ENCODE measurements around the gene CABP5. TPM values are rescaled to one million over a fixed set of nuclear protein-coding genes. Genes with fewer than 3 reads are reported as not detected.

Gene CABP5
- total RNA-seq, 2 experiments from 2014 or later: not detected

- DNase-seq (ENCODE audit: low spot score): no peak
- no peaks in the 10 kb centered on the region for H3K4me1 ChIP-seq (ENCODE audit: insufficient read depth, low read length, poor library complexity, severe bottlenecking)
- no peaks in the 10 kb centered on the region for H3K9me3 ChIP-seq (ENCODE audit: low read length)
- H3K79me2 ChIP-seq (ENCODE audit: insufficient read depth, low read depth, low read length): no peaks in the 10 kb centered on the region
- POLR2A ChIA-PET: no interaction called here
- H3K4me3 ChIP-seq (ENCODE audit: low read depth, low read length, poor library complexity, severe bottlenecking): no peak within 1 kb of the TSS
- no peak within 1 kb of the TSS for H3K27ac ChIP-seq (ENCODE audit: low read depth, low read length, poor library complexity, severe bottlenecking)
- H3K4me2 ChIP-seq (ENCODE audit: low read length): no peak within 1 kb of the TSS
- no peaks in the 10 kb centered on the region for H3K9me2 ChIP-seq (ENCODE audit: insufficient read depth, low read length)
- intact Hi-C loops (cut with micrococcal nuclease; ENCODE audit: unreplicated experiment): no loop called here
- no peaks in the 10 kb centered on the region for H3K36me3 ChIP-seq (ENCODE audit: insufficient read depth, low read length)
- CTCF ChIA-PET (ENCODE audit: unreplicated experiment): no interaction called here
- H2AFZ ChIP-seq (ENCODE audit: low read length): no peak within 1 kb of the TSS
- BruUV-seq (replicated peaks): no TSS peak
- TF ChIP-seq, protein P1, sequence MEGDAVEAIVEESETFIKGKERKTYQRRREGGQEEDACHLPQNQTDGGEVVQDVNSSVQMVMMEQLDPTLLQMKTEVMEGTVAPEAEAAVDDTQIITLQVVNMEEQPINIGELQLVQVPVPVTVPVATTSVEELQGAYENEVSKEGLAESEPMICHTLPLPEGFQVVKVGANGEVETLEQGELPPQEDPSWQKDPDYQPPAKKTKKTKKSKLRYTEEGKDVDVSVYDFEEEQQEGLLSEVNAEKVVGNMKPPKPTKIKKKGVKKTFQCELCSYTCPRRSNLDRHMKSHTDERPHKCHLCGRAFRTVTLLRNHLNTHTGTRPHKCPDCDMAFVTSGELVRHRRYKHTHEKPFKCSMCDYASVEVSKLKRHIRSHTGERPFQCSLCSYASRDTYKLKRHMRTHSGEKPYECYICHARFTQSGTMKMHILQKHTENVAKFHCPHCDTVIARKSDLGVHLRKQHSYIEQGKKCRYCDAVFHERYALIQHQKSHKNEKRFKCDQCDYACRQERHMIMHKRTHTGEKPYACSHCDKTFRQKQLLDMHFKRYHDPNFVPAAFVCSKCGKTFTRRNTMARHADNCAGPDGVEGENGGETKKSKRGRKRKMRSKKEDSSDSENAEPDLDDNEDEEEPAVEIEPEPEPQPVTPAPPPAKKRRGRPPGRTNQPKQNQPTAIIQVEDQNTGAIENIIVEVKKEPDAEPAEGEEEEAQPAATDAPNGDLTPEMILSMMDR (conservative IDR thresholded peaks at IDR 0.05; ENCODE audit: low read length): no peak
- no peak for TF ChIP-seq EZH2phosphoT487 (IDR thresholded peaks at IDR 0.05; ENCODE audit: borderline replicate concordance, low read depth, low read length)
- H4K20me1 ChIP-seq (ENCODE audit: insufficient read depth, low read length): no peaks in the 10 kb centered on the region
These were observed 49.6 kb downstream of the CABP5 start, which contains the start of gene ELSPBP1 for GRCh38 chr19:47994209-47994802. Gene ELSPBP1, plus strand, starts transcription at chr19:47994632. Its CDS starts 14,036 bp downstream, at chr19:48008668.

DNA sequence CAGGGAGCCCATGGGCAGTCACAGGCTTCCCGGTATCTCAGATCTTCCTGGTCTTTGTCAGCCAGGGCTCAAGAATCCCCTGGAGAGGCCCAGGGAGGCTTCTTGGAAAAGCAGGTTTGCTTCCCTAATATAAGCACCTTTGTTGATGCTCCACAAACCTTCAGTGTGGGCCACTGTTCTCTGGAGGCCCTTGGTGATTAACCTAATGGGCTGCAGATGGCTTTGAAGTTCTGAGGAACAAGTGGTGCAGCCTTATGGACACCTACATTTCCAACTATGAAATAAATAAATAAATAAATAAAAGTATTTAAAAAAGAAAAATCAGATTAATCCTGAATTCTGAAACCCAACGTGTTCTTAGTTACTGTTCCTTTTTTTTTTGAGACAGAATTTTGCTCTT lies 51.8 kb downstream of the CABP5 start, which contains the start of gene BSPH1:
TSS of gene BSPH1 (minus strand) at position 101 of the 400 bp plus-strand sequence. CDS start at position 12, 89 bp downstream.
- H3K36me3 ChIP-seq (ENCODE audit: insufficient read depth, low read length): no peaks in the 10 kb centered on the region
- no peak within 1 kb of the TSS for H3K4me3 ChIP-seq (ENCODE audit: low read depth, low read length, poor library complexity, severe bottlenecking)
- no peak for DNase-seq (ENCODE audit: low spot score)
- H3K79me2 ChIP-seq (ENCODE audit: insufficient read depth, low read depth, low read length): no peaks in the 10 kb centered on the region
- intact Hi-C loops (cut with micrococcal nuclease; ENCODE audit: unreplicated experiment): no loop called here
- H2AFZ ChIP-seq (ENCODE audit: low read length): no peak within 1 kb of the TSS
- no peaks in the 10 kb centered on the region for H3K4me1 ChIP-seq (ENCODE audit: insufficient read depth, low read length, poor library complexity, severe bottlenecking)
- no peak within 1 kb of the TSS for H3K27ac ChIP-seq (ENCODE audit: low read depth, low read length, poor library complexity, severe bottlenecking)
- H3K4me2 ChIP-seq (ENCODE audit: low read length): no peak within 1 kb of the TSS
- H3K9me3 ChIP-seq (ENCODE audit: low read length): no peaks in the 10 kb centered on the region
- no peaks in the 10 kb centered on the region for H4K20me1 ChIP-seq (ENCODE audit: insufficient read depth, low read length)
- no TSS peak for BruUV-seq (replicated peaks)
- TF ChIP-seq, protein P1 (conservative IDR thresholded peaks at IDR 0.05; ENCODE audit: low read length): no peak
- TF ChIP-seq EZH2phosphoT487 (IDR thresholded peaks at IDR 0.05; ENCODE audit: borderline replicate concordance, low read depth, low read length): no peak
- POLR2A ChIA-PET: no interaction called here
- no peaks in the 10 kb centered on the region for H3K9me2 ChIP-seq (ENCODE audit: insufficient read depth, low read length)
- CTCF ChIA-PET (ENCODE audit: unreplicated experiment): no interaction called here

- H3K4me2 ChIP-seq (ENCODE audit: low read length): no peak overlapping the region
- H3K9me3 ChIP-seq (ENCODE audit: low read length): no peaks in the 10 kb centered on the region
- TF ChIP-seq EZH2phosphoT487 (IDR thresholded peaks at IDR 0.05; ENCODE audit: borderline replicate concordance, low read depth, low read length): no peak
- TF ChIP-seq, protein P1 (conservative IDR thresholded peaks at IDR 0.05; ENCODE audit: low read length): no peak
- intact Hi-C loops (cut with micrococcal nuclease; ENCODE audit: unreplicated experiment): no loop called here
- BruUV-seq (replicated peaks): no TSS peak
- no peaks in the 10 kb centered on the region for H3K79me2 ChIP-seq (ENCODE audit: insufficient read depth, low read depth, low read length)
- DNase-seq (ENCODE audit: low spot score): no peak
- H3K36me3 ChIP-seq (ENCODE audit: insufficient read depth, low read length): no peaks in the 10 kb centered on the region
- no peaks in the 10 kb centered on the region for H3K9me2 ChIP-seq (ENCODE audit: insufficient read depth, low read length)
- no peaks in the 10 kb centered on the region for H3K4me1 ChIP-seq (ENCODE audit: insufficient read depth, low read length, poor library complexity, severe bottlenecking)
- ChIA-PET CTCF (ENCODE audit: unreplicated experiment) (no interaction called here), POLR2A (no interaction called here)
- H2AFZ ChIP-seq (ENCODE audit: low read length): no peak overlapping the region
- H4K20me1 ChIP-seq (ENCODE audit: insufficient read depth, low read length): no peaks in the 10 kb centered on the region
- H3K27ac ChIP-seq (ENCODE audit: low read depth, low read length, poor library complexity, severe bottlenecking): no peak overlapping the region
- no peak overlapping the region for H3K4me3 ChIP-seq (ENCODE audit: low read depth, low read length, poor library complexity, severe bottlenecking)
These were observed 52.6 kb downstream of the CABP5 start for GRCh38 chr19:47991191-47991808.
